T47D (cell line): ENCODE measurements around the gene NOL6.

Source experiments
- DNase-seq, 2 experiments: peaks; one replicate each; pipeline versions ENCODE4 v3.0.0 to v3.0.0-alpha.2; 2011 to 2012; ENCODE audit warnings: low read depth in 1 of 2, low spot score in 1 of 2
- JUND ChIP-seq: IDR thresholded peaks from 2 replicates; pipeline ENCODE4 v1.6.1; 2012; ENCODE audit warnings: low read depth
- in situ Hi-C: cut with HindIII; loops from 2 replicates; pipeline ENCODE4 v1.10.0; 2016; ENCODE audit warnings: low sequenced_read_pairs, low pct_unique_long_range_greater_than_20kb

The NOL6 gene

GRCh38 chr9:33443047-33443446, 30.7 kb downstream of the NOL6 start:
- TF ChIP-seq JUND: no peak
- in situ Hi-C loops: no loop called here
- DNase-seq: no peak

GRCh38 chr9:33442125-33442524, 31.6 kb downstream of the NOL6 start:
- no peak for TF ChIP-seq JUND
- in situ Hi-C loops: no loop called here
- no peak for DNase-seq

GRCh38 chr9:33440609-33441008, 33.1 kb downstream of the NOL6 start:
- TF ChIP-seq JUND: no peak
- DNase-seq: no peak
- in situ Hi-C loops: no loop called here

GRCh38 chr9:33440204-33440603, 33.5 kb downstream of the NOL6 start:
- TF ChIP-seq JUND: no peak
- DNase-seq: no peak
- in situ Hi-C loops: no loop called here

- DNase-seq: no peak
- TF ChIP-seq JUND: no peak
- in situ Hi-C loops: no loop called here
These were observed 34.0 kb downstream of the NOL6 start for GRCh38 chr9:33439731-33440130.

- TF ChIP-seq JUND: no peak
- in situ Hi-C loops: no loop called here
- DNase-seq: no peak
These were observed 34.6 kb downstream of the NOL6 start for GRCh38 chr9:33438926-33439680.

- no peak for TF ChIP-seq JUND
- DNase-seq: no peak
- in situ Hi-C loops: no loop called here
These were observed 35.8 kb downstream of the NOL6 start for GRCh38 chr9:33437898-33438297.

- TF ChIP-seq JUND: no peak
- no peak for DNase-seq
- in situ Hi-C loops: no loop called here
These were observed 36.5 kb downstream of the NOL6 start for GRCh38 chr9:33437205-33437604.

- in situ Hi-C loops: no loop called here
- no peak for TF ChIP-seq JUND
- no peak for DNase-seq
These were observed 37.3 kb downstream of the NOL6 start for GRCh38 chr9:33436445-33436844.

- no peak for TF ChIP-seq JUND
- in situ Hi-C loops: no loop called here
- DNase-seq: no peak
These were observed 37.9 kb downstream of the NOL6 start for GRCh38 chr9:33435821-33436277.

- TF ChIP-seq JUND: no peak
- in situ Hi-C loops: no loop called here
- DNase-seq: no peak
These were observed 39.2 kb downstream of the NOL6 start for GRCh38 chr9:33434317-33435105.

GRCh38 chr9:33433871-33434270, 39.9 kb downstream of the NOL6 start:
- in situ Hi-C loops: no loop called here

GRCh38 chr9:33431420-33431819, 42.3 kb downstream of the NOL6 start:
- in situ Hi-C loops: no loop called here
- no peak for DNase-seq
- no peak for TF ChIP-seq JUND

More at GRCh38 chr9:33433871-33434270, 39.9 kb downstream of the NOL6 start:
- DNase-seq: no peak
- no peak for TF ChIP-seq JUND
